ENCODE data around the gene TRDN.

The TRDN gene

DNA sequence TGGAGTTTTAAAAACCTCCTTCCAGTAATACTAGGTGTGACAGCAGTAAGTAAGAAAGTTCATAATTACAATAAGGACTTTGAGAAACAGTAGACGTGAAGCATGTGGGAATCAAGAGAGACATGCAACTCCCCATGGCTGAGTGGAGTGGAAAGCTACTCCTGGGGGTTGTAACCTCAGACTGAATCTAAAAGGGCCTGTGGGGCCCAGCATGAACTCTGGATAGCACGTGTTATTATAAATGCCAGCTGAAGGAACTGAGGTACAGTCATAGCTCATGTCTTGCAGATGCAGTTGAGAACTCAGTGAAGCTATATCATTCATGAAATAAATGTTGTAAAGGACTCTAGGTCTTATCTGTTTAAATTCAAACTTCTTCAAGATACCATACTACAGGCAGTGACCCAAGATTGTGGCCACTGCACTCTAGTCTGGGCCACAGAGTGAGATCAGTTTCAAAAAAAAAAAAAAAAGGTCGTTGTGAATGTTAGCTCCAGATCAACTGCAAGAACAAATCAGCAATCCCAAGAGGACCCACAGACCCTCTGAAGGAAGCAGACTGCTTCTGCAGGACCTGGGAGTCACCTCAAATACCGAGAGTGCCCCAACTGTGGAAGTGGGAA lies 189.3 kb downstream of the TRDN start:
- DNase-seq (ENCODE audit: low spot score) = no peak
- H3K4me1 ChIP-seq (ENCODE audit: insufficient read depth, poor library complexity, severe bottlenecking) = no peaks in the 10 kb centered on the region
- no peak overlapping the region for H3K27ac ChIP-seq (ENCODE audit: poor library complexity, severe bottlenecking)
- no peak for ATAC-seq (ENCODE audit: low read depth)
- no peaks in the 10 kb centered on the region for H3K36me3 ChIP-seq (ENCODE audit: low read depth)
- TF ChIP-seq, protein P1, sequence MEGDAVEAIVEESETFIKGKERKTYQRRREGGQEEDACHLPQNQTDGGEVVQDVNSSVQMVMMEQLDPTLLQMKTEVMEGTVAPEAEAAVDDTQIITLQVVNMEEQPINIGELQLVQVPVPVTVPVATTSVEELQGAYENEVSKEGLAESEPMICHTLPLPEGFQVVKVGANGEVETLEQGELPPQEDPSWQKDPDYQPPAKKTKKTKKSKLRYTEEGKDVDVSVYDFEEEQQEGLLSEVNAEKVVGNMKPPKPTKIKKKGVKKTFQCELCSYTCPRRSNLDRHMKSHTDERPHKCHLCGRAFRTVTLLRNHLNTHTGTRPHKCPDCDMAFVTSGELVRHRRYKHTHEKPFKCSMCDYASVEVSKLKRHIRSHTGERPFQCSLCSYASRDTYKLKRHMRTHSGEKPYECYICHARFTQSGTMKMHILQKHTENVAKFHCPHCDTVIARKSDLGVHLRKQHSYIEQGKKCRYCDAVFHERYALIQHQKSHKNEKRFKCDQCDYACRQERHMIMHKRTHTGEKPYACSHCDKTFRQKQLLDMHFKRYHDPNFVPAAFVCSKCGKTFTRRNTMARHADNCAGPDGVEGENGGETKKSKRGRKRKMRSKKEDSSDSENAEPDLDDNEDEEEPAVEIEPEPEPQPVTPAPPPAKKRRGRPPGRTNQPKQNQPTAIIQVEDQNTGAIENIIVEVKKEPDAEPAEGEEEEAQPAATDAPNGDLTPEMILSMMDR (IDR thresholded peaks at IDR 0.05; ENCODE audit: poor library complexity, severe bottlenecking) = no peak
- H3K9me3 ChIP-seq (ENCODE audit: severe bottlenecking) = no peaks in the 10 kb centered on the region
- no peak overlapping the region for H3K4me3 ChIP-seq (ENCODE audit: severe bottlenecking)
- H3K27me3 ChIP-seq (ENCODE audit: insufficient read depth, poor library complexity, severe bottlenecking) = no peaks in the 10 kb centered on the region

DNA sequence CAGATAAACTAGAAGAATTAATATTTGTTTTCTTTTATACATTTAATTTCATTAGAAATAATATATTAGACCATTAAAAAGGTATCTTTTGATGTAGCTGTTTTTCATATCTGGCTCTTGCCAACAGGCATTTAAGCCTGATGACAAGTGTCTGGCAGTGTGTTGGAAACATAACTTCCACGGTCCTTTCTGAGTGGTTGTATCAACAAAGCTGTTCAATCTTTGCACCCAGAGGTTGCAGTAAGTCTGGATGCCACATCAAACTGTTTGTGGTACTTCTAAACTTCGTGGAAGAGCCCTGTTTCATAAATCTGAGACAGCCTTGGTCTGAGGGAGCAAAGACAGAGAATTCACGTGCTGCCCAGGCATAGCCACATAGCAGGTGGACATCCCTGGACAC lies 197.4 kb downstream of the TRDN start:
- Histone ChIP-seq H3K4me1 (ENCODE audit: insufficient read depth, poor library complexity, severe bottlenecking) (no peaks in the 10 kb centered on the region), H3K36me3 (ENCODE audit: low read depth) (no peaks in the 10 kb centered on the region), H3K9me3 (ENCODE audit: severe bottlenecking) (no peaks in the 10 kb centered on the region), H3K27me3 (ENCODE audit: insufficient read depth, poor library complexity, severe bottlenecking) (no peaks in the 10 kb centered on the region), H3K4me3 (ENCODE audit: severe bottlenecking) (no peak overlapping the region), H3K27ac (ENCODE audit: poor library complexity, severe bottlenecking) (no peak overlapping the region)
- ATAC-seq (ENCODE audit: low read depth) (no peak), DNase-seq (ENCODE audit: low spot score) (no peak)
- TF ChIP-seq, protein P1 (IDR thresholded peaks at IDR 0.05; ENCODE audit: poor library complexity, severe bottlenecking) = no peak

DNA sequence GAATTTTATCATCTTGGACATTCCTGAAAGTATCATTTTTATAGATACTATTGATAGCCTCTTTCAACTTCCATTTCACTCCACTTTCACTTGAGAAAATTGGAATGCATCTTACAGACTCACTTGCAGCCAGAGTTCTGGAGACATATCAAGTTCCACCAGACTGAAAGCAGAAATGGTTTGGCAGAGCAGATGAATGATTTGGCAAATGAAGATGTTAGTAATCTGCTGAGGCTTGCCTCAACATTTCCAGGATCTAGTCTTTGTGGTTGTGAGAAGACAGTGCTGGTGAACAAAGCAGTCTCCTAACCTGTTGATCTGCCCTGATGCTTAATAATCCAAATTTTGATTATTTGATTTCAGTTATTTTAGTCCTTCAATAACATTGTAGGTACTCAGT lies 202.6 kb downstream of the TRDN start:
- H3K9me3 ChIP-seq (ENCODE audit: severe bottlenecking) = no peaks in the 10 kb centered on the region
- no peaks in the 10 kb centered on the region for H3K4me1 ChIP-seq (ENCODE audit: insufficient read depth, poor library complexity, severe bottlenecking)
- H3K36me3 ChIP-seq (ENCODE audit: low read depth) = no peaks in the 10 kb centered on the region
- DNase-seq (ENCODE audit: low spot score) (no peak), ATAC-seq (ENCODE audit: low read depth) (no peak)
- H3K4me3 ChIP-seq (ENCODE audit: severe bottlenecking) = no peak overlapping the region
- TF ChIP-seq, protein P1 (IDR thresholded peaks at IDR 0.05; ENCODE audit: poor library complexity, severe bottlenecking) = no peak
- H3K27me3 ChIP-seq (ENCODE audit: insufficient read depth, poor library complexity, severe bottlenecking) = no peaks in the 10 kb centered on the region
- H3K27ac ChIP-seq (ENCODE audit: poor library complexity, severe bottlenecking) = no peak overlapping the region

DNA sequence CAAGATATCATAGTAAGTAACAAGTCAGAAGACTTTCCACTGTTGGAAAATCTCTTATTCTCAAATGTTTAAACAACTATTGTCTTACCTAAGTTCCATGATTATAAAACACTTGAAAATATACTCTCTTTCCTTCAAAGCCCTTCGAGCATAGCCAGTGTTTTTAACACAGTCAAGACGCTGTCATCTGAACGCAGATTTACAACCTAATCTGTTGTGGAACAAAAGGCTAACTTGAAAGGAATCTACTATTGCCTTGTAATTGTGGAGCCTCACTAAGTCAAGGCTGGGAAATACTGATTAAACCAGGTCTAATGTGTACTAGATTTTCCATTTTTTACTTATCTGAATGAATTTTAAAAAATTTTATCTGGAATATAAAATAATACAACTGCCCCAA lies 205.8 kb downstream of the TRDN start:
- no peak for DNase-seq (ENCODE audit: low spot score)
- H3K4me3 ChIP-seq (ENCODE audit: severe bottlenecking) = no peak overlapping the region

DNA sequence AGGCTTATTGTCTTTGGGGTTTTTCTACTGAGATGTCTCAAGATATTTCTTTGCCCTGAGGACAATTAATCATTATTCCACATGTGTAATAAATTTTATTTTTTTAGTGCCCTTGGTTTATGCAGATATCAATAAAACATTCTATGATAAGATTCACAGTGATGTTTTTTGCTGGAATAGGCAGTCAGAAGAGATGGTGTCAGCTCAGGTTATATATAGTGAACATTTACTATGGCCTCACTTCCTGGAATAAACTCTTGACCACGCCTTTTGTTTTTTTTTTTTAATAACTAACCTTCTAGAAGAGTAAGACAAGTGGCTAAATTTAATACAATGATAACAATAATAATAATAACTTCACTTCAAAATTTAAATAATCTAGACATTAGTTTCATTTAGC lies 209.7 kb downstream of the TRDN start:
- ATAC-seq (ENCODE audit: low read depth) (no peak), DNase-seq (ENCODE audit: low spot score) (no peak)
- Histone ChIP-seq H3K27me3 (ENCODE audit: insufficient read depth, poor library complexity, severe bottlenecking) (no peaks in the 10 kb centered on the region), H3K36me3 (ENCODE audit: low read depth) (no peaks in the 10 kb centered on the region), H3K27ac (ENCODE audit: poor library complexity, severe bottlenecking) (no peak overlapping the region), H3K4me1 (ENCODE audit: insufficient read depth, poor library complexity, severe bottlenecking) (no peaks in the 10 kb centered on the region), H3K9me3 (ENCODE audit: severe bottlenecking) (no peaks in the 10 kb centered on the region), H3K4me3 (ENCODE audit: severe bottlenecking) (no peak overlapping the region)
- TF ChIP-seq, protein P1 (IDR thresholded peaks at IDR 0.05; ENCODE audit: poor library complexity, severe bottlenecking) = no peak

More for the DNA sequence above, 205.8 kb downstream of the TRDN start:
- no peak for ATAC-seq (ENCODE audit: low read depth)
- H3K27me3 ChIP-seq (ENCODE audit: insufficient read depth, poor library complexity, severe bottlenecking) = no peaks in the 10 kb centered on the region
- no peak overlapping the region for H3K27ac ChIP-seq (ENCODE audit: poor library complexity, severe bottlenecking)
- H3K9me3 ChIP-seq (ENCODE audit: severe bottlenecking) = no peaks in the 10 kb centered on the region
- TF ChIP-seq, protein P1 (IDR thresholded peaks at IDR 0.05; ENCODE audit: poor library complexity, severe bottlenecking) = no peak
- no peaks in the 10 kb centered on the region for H3K36me3 ChIP-seq (ENCODE audit: low read depth)
- H3K4me1 ChIP-seq (ENCODE audit: insufficient read depth, poor library complexity, severe bottlenecking) = no peaks in the 10 kb centered on the region
